ENCODE data around the gene MED1. TPM values are rescaled to one million over a fixed set of nuclear protein-coding genes. Genes with fewer than 3 reads are reported as not detected.

Gene MED1
- total RNA-seq, 2 experiments from 2014 or later = 24.7 to 28.7 TPM

DNA sequence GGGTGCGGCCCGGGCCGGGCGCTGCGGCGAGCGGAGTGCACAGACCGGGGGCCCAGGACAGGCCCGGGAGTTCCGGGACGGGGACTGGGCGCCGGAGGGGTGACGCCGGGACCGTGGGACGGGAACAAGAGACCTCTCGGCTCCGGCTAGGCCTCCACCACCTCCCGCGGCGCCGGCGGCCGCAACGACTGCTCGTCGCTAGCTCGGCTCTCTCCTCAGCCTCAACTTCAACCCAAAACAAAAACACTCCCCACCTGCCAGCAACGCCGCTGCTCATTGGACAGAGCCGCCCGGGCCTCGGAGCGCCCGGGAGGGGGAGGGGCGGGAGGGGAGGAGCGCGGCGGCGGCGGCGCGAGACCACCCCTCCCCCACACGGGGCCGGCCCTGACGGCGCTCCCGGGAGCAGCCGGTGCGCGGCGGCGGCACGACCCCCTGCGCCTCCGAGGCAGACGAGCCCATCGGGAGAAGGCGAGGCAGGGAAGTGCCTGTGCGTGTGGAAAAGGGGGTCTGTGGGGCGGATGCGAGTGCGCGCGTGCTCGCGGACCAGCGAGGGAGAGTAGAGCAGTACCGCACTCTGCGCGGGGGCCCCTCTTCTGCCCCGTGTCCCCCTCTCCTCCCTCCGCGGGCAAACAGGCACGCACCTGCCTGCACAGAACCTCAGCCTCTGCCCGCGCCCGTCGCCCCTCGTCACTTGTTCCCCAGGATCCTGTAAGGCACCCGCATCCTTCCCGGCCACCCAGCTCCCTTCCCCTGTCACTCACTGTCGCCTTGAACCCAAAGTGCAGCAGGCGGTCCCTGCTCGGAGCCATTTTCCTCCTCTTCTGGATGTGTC lies 49.4 kb downstream of the MED1 start, which contains the start of gene FBXL20:
Gene FBXL20, minus strand, starts transcription at position 215 of the 832 bp plus-strand sequence. CDS start 224 bp downstream, outside the sequence.
- intact Hi-C loops (cut with DNase I, micrococcal nuclease) = loop anchor here (2.0 to 10.0 kb wide), 3 partner anchors 49 to 597 kb away; partner anchors contain the start of gene MED1 (in 1 of the 2)
- peak; percentile 77 for ATAC-seq (ENCODE audit: poor library complexity)
- no peaks in the 10 kb centered on the region for H3K9me3 Mint-ChIP-seq
- peak within 1 kb of the TSS; percentile 98 for H3K27ac Mint-ChIP-seq
- Histone ChIP-seq H3K27me3 (ENCODE audit: control insufficient read depth in 1 of 2, insufficient read depth in 2 of 2, low read length in 2 of 2) (no peaks in the 10 kb centered on the region), H3K9me3 (ENCODE audit: control insufficient read depth in 1 of 2, insufficient read depth in 1 of 2, low read length in 2 of 2) (no peaks in the 10 kb centered on the region), H3K36me3 (ENCODE audit: insufficient read depth, low read length) (no peaks in the 10 kb centered on the region), H3K4me3 (ENCODE audit: low read length) (peak within 1 kb of the TSS; percentile 97), H3K27ac (ENCODE audit: low read depth in 1 of 2, low read length in 2 of 2) (peak within 1 kb of the TSS; percentile 68 to 72), H3K4me1 (ENCODE audit: insufficient read depth, low read length) (peaks cover 13% of the 10 kb centered on the region)
- peak within 1 kb of the TSS; percentile 100 for H3K4me3 Mint-ChIP-seq
- H3K27me3 Mint-ChIP-seq = no peaks in the 10 kb centered on the region
- POLR2A ChIA-PET = interaction anchor here (0.6 to 3.3 kb wide), 8 partner anchors 47 to 354 kb away, joined by 3 to 32 read pairs (median 4); partner anchors contain the start of genes CDK12, MED1 and RPL19
- DNase-seq = peak; percentile 89 to 96 (median 94)
- H3K4me1 Mint-ChIP-seq (ENCODE audit: low read depth) = peaks cover 40% of the 10 kb centered on the region
- CTCF ChIA-PET = interaction anchor here (1.2 kb wide), 1 partner anchor 49 kb away, joined by 3 read pairs; the partner anchor contains the start of gene MED1
- peaks cover 17% of the 10 kb centered on the region for H3K36me3 Mint-ChIP-seq (ENCODE audit: low read depth)
- TF ChIP-seq, protein P1, sequence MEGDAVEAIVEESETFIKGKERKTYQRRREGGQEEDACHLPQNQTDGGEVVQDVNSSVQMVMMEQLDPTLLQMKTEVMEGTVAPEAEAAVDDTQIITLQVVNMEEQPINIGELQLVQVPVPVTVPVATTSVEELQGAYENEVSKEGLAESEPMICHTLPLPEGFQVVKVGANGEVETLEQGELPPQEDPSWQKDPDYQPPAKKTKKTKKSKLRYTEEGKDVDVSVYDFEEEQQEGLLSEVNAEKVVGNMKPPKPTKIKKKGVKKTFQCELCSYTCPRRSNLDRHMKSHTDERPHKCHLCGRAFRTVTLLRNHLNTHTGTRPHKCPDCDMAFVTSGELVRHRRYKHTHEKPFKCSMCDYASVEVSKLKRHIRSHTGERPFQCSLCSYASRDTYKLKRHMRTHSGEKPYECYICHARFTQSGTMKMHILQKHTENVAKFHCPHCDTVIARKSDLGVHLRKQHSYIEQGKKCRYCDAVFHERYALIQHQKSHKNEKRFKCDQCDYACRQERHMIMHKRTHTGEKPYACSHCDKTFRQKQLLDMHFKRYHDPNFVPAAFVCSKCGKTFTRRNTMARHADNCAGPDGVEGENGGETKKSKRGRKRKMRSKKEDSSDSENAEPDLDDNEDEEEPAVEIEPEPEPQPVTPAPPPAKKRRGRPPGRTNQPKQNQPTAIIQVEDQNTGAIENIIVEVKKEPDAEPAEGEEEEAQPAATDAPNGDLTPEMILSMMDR (IDR thresholded peaks at IDR 0.05) = no peak

- TF ChIP-seq, protein P1 (IDR thresholded peaks at IDR 0.05) = no peak
- Mint-ChIP-seq H3K4me1 (ENCODE audit: low read depth) (peaks cover 41% of the 10 kb centered on the region), H3K27me3 (no peaks in the 10 kb centered on the region), H3K36me3 (ENCODE audit: low read depth) (peaks cover 18% of the 10 kb centered on the region), H3K4me3 (peak overlapping the region; percentile 100), H3K9me3 (no peaks in the 10 kb centered on the region), H3K27ac (peak overlapping the region; percentile 98)
- H3K9me3 ChIP-seq (ENCODE audit: control insufficient read depth in 1 of 2, insufficient read depth in 1 of 2, low read length in 2 of 2) = no peaks in the 10 kb centered on the region
- H3K36me3 ChIP-seq (ENCODE audit: insufficient read depth, low read length) = no peaks in the 10 kb centered on the region
- no peaks in the 10 kb centered on the region for H3K27me3 ChIP-seq (ENCODE audit: control insufficient read depth in 1 of 2, insufficient read depth in 2 of 2, low read length in 2 of 2)
- POLR2A ChIA-PET = interaction anchor here (1.0 to 3.3 kb wide), 5 partner anchors 51 to 355 kb away, joined by 3 to 32 read pairs (median 4); partner anchors contain the start of genes CDK12, MED1 and RPL19
- peak overlapping the region; percentile 13 to 64 for H3K27ac ChIP-seq (ENCODE audit: low read depth in 1 of 2, low read length in 2 of 2)
- intact Hi-C loops (cut with DNase I, micrococcal nuclease) = loop anchor here (2.0 to 10.0 kb wide), 3 partner anchors 50 to 596 kb away; partner anchors contain the start of gene MED1 (in 1 of the 2)
- peak; percentile 15 for ATAC-seq (ENCODE audit: poor library complexity)
- H3K4me1 ChIP-seq (ENCODE audit: insufficient read depth, low read length) = peaks cover 13% of the 10 kb centered on the region
- peak overlapping the region; percentile 97 for H3K4me3 ChIP-seq (ENCODE audit: low read length)
- peak in 5 of 14 experiments; percentile 3 to 27 (median 14) for DNase-seq
- CTCF ChIA-PET = no interaction called here
Measured at GRCh38 chr17:39400547-39401411, 50.3 kb downstream of the MED1 start.

GRCh38 chr17:39399791-39400190 lies 51.3 kb downstream of the MED1 start:
- DNase-seq (no peak), ATAC-seq (ENCODE audit: poor library complexity) (no peak)
- H3K27me3 Mint-ChIP-seq = no peaks in the 10 kb centered on the region
- TF ChIP-seq, protein P1 (IDR thresholded peaks at IDR 0.05) = no peak
- Histone ChIP-seq H3K27ac (ENCODE audit: low read depth in 1 of 2, low read length in 2 of 2) (no peak overlapping the region), H3K9me3 (ENCODE audit: control insufficient read depth in 1 of 2, insufficient read depth in 1 of 2, low read length in 2 of 2) (no peaks in the 10 kb centered on the region), H3K4me1 (ENCODE audit: insufficient read depth, low read length) (peaks cover 13% of the 10 kb centered on the region), H3K36me3 (ENCODE audit: insufficient read depth, low read length) (no peaks in the 10 kb centered on the region), H3K4me3 (ENCODE audit: low read length) (no peak overlapping the region), H3K27me3 (ENCODE audit: control insufficient read depth in 1 of 2, insufficient read depth in 2 of 2, low read length in 2 of 2) (no peaks in the 10 kb centered on the region)
- peaks cover 21% of the 10 kb centered on the region for H3K36me3 Mint-ChIP-seq (ENCODE audit: low read depth)
- H3K9me3 Mint-ChIP-seq = no peaks in the 10 kb centered on the region
- H3K4me3 Mint-ChIP-seq = peak overlapping the region; percentile 100
- POLR2A ChIA-PET = interaction anchor here (1.4 kb wide), 1 partner anchor 62 kb away, joined by 5 read pairs; no protein-coding TSS in a partner anchor
- intact Hi-C loops (cut with DNase I, micrococcal nuclease) = loop anchor here (2.0 to 10.0 kb wide), 3 partner anchors 51 to 595 kb away; partner anchors contain the start of gene MED1 (in 1 of the 2)
- CTCF ChIA-PET = interaction anchor here (1.6 kb wide), 1 partner anchor 11 kb away, joined by 3 read pairs; no protein-coding TSS in a partner anchor
- peak overlapping the region; percentile 98 for H3K27ac Mint-ChIP-seq
- H3K4me1 Mint-ChIP-seq (ENCODE audit: low read depth) = peaks cover 40% of the 10 kb centered on the region
